ENCODE results near the gene VDAC1.

The VDAC1 gene

DNA sequence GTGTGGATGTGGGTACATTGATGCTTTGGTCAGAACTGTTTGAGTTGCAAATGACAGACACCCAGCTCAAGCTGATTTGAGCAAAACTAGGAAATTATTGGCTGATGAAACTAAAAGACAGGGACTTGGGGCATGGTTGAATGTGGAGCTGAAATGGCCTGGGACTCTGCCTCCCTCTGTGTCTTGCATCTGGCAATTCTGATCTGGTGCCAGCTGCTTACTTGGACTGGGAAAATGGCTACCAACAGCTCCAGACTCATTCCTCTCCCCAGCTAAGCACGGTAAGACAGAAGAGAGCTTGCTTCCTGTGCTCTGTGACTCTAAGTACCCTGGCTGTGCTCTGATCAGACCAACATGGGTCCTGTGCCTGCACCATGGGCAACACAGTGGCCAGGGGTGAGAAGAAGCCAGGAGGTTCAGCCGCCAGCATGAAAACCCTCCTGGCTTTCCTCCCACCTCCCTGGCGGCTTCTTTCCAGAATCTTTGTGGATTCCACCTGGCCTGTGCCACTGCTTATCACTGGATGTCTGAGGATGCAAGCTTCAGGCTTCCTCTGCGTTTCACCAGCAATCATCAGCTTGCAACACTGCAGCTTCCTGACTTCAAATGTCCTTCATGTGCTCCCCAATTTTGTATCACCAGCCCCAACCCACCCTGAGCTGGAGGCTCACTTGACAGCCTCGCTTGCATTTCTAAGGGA is 80.4 kb downstream of the VDAC1 start:
- no peaks in the 10 kb centered on the region for H3K4me1 ChIP-seq (ENCODE audit: insufficient read depth, low read length)
- H3K27me3 ChIP-seq (ENCODE audit: insufficient read depth, low read length, poor library complexity), result peaks cover 13% of the 10 kb centered on the region
- DNase-seq (no peak), ATAC-seq (ENCODE audit: insufficient read depth, low read depth) (no peak)
- H3K4me2 ChIP-seq (ENCODE audit: insufficient read depth, low read length), result no peak overlapping the region
- H4K20me1 ChIP-seq (ENCODE audit: insufficient read depth, low read length), result no peaks in the 10 kb centered on the region; the same call in 1 of the 2 replicates
- no peak for TF ChIP-seq EZH2 (IDR thresholded peaks at IDR 0.05; ENCODE audit: borderline replicate concordance, low read depth, low read length, severe bottlenecking)
- TF ChIP-seq, protein P1, sequence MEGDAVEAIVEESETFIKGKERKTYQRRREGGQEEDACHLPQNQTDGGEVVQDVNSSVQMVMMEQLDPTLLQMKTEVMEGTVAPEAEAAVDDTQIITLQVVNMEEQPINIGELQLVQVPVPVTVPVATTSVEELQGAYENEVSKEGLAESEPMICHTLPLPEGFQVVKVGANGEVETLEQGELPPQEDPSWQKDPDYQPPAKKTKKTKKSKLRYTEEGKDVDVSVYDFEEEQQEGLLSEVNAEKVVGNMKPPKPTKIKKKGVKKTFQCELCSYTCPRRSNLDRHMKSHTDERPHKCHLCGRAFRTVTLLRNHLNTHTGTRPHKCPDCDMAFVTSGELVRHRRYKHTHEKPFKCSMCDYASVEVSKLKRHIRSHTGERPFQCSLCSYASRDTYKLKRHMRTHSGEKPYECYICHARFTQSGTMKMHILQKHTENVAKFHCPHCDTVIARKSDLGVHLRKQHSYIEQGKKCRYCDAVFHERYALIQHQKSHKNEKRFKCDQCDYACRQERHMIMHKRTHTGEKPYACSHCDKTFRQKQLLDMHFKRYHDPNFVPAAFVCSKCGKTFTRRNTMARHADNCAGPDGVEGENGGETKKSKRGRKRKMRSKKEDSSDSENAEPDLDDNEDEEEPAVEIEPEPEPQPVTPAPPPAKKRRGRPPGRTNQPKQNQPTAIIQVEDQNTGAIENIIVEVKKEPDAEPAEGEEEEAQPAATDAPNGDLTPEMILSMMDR (IDR thresholded peaks at IDR 0.05; ENCODE audit: borderline replicate concordance, extremely low read depth, low read length, poor library complexity, severe bottlenecking), result no peak
- H3K27ac ChIP-seq (ENCODE audit: low read length), result no peak overlapping the region
- no peak overlapping the region for H2AFZ ChIP-seq (ENCODE audit: low read depth, low read length)
- H3K9ac ChIP-seq (ENCODE audit: low read depth, low read length), result no peak overlapping the region
- no peak overlapping the region for H3K4me3 ChIP-seq (ENCODE audit: low read depth in 1 of 2, low read length in 2 of 2)
- H3K79me2 ChIP-seq (ENCODE audit: insufficient read depth, low read length), result no peaks in the 10 kb centered on the region
- H3K9me3 ChIP-seq (ENCODE audit: insufficient read depth, low read length, severe bottlenecking), result no peaks in the 10 kb centered on the region
- H3K36me3 ChIP-seq (ENCODE audit: insufficient read depth, low read length), result no peaks in the 10 kb centered on the region

- Histone ChIP-seq H3K9ac (ENCODE audit: low read depth, low read length) (no peak overlapping the region), H3K4me3 (ENCODE audit: low read depth in 1 of 2, low read length in 2 of 2) (no peak overlapping the region), H3K36me3 (ENCODE audit: insufficient read depth, low read length) (no peaks in the 10 kb centered on the region), H3K27me3 (ENCODE audit: insufficient read depth, low read length, poor library complexity) (peaks cover 14% of the 10 kb centered on the region), H3K4me1 (ENCODE audit: insufficient read depth, low read length) (no peaks in the 10 kb centered on the region), H4K20me1 (ENCODE audit: insufficient read depth, low read length) (no peaks in the 10 kb centered on the region; the same call in 1 of the 2 replicates), H3K27ac (ENCODE audit: low read length) (no peak overlapping the region), H3K79me2 (ENCODE audit: insufficient read depth, low read length) (no peaks in the 10 kb centered on the region), H2AFZ (ENCODE audit: low read depth, low read length) (no peak overlapping the region), H3K4me2 (ENCODE audit: insufficient read depth, low read length) (no peak overlapping the region), H3K9me3 (ENCODE audit: insufficient read depth, low read length, severe bottlenecking) (no peaks in the 10 kb centered on the region)
- TF ChIP-seq, protein P1 (IDR thresholded peaks at IDR 0.05; ENCODE audit: borderline replicate concordance, extremely low read depth, low read length, poor library complexity, severe bottlenecking), result no peak
- no peak for TF ChIP-seq EZH2 (IDR thresholded peaks at IDR 0.05; ENCODE audit: borderline replicate concordance, low read depth, low read length, severe bottlenecking)
- DNase-seq (no peak), ATAC-seq (ENCODE audit: insufficient read depth, low read depth) (no peak)
These were observed 82.8 kb downstream of the VDAC1 start for GRCh38 chr5:133921979-133922378.
